ENCODE results near the gene DHRS7C. TPM values are rescaled to one million over a fixed set of nuclear protein-coding genes. Genes with fewer than 3 reads are reported as not detected.

Gene DHRS7C
- total RNA-seq (2014; rRNA removed; shearing (Covaris generic)): not detected in 2 replicates
- polyA plus RNA-seq (2015; cell fraction: cytosol; rRNA removed): not detected in 2 replicates
- not detected in 2 replicates for polyA plus RNA-seq (2015; cell fraction: nucleus; rRNA removed)

- no peak for DNase-seq (ENCODE audit: low read depth)
Measured at GRCh38 chr17:9790889-9791876, at the start of gene DHRS7C. TSS of gene DHRS7C (minus strand) at chr17:9791592. CDS start at chr17:9791284, 308 bp downstream.

- DNase-seq (ENCODE audit: low read depth): peak; percentile 51
Measured at GRCh38 chr17:9839433-9839832, 48.0 kb upstream of the DHRS7C start.

GRCh38 chr17:9837551-9838471 is 46.4 kb upstream of the DHRS7C start:
- peak; percentile 73 for DNase-seq (ENCODE audit: low read depth)

- DNase-seq (ENCODE audit: low read depth): no peak
Measured at GRCh38 chr17:9833922-9834321, 42.5 kb upstream of the DHRS7C start.

- DNase-seq (ENCODE audit: low read depth): no peak
Measured at GRCh38 chr17:9830711-9831110, 39.3 kb upstream of the DHRS7C start.

GRCh38 chr17:9829343-9829742 is 38.0 kb upstream of the DHRS7C start:
- no peak for DNase-seq (ENCODE audit: low read depth)

- DNase-seq (ENCODE audit: low read depth): no peak
Measured at GRCh38 chr17:9828296-9829295, 37.2 kb upstream of the DHRS7C start.

GRCh38 chr17:9825641-9826150 is 34.3 kb upstream of the DHRS7C start, which contains the start of gene GLP2R:
TSS of gene GLP2R (plus strand) at chr17:9825924. CDS start at chr17:9826064, 140 bp downstream.
- no peak for DNase-seq (ENCODE audit: low read depth)

GRCh38 chr17:9824797-9825338 is 33.5 kb upstream of the DHRS7C start:
- DNase-seq (ENCODE audit: low read depth): no peak

- no peak for DNase-seq (ENCODE audit: low read depth)
Measured at GRCh38 chr17:9824094-9824493, 32.7 kb upstream of the DHRS7C start.

GRCh38 chr17:9821921-9822320 is 30.5 kb upstream of the DHRS7C start, which contains the start of gene GSG1L2:
TSS of gene GSG1L2 (minus strand) at chr17:9822079. CDS start at chr17:9822071, 8 bp downstream.
- DNase-seq (ENCODE audit: low read depth): no peak

- DNase-seq (ENCODE audit: low read depth): peak; percentile 73
Measured at GRCh38 chr17:9820448-9820847, 29.1 kb upstream of the DHRS7C start.

GRCh38 chr17:9818760-9819159 is 27.4 kb upstream of the DHRS7C start:
- DNase-seq (ENCODE audit: low read depth): peak; percentile 71

- peak; percentile 57 for DNase-seq (ENCODE audit: low read depth)
Measured at GRCh38 chr17:9817086-9817485, 25.7 kb upstream of the DHRS7C start.

- DNase-seq (ENCODE audit: low read depth): no peak
Measured at GRCh38 chr17:9816472-9816871, 25.1 kb upstream of the DHRS7C start.

- DNase-seq (ENCODE audit: low read depth): no peak
Measured at GRCh38 chr17:9814337-9814945, 23.0 kb upstream of the DHRS7C start.

GRCh38 chr17:9813166-9813565 is 21.8 kb upstream of the DHRS7C start:
- no peak for DNase-seq (ENCODE audit: low read depth)

GRCh38 chr17:9811537-9811936 is 20.1 kb upstream of the DHRS7C start:
- DNase-seq (ENCODE audit: low read depth): no peak

- DNase-seq (ENCODE audit: low read depth): peak; percentile 65
Measured at GRCh38 chr17:9811086-9811485, 19.7 kb upstream of the DHRS7C start.

All from HT1080 (cell line).